Measurements from ENCODE around the gene CFAP97D2. TPM values are rescaled to one million over a fixed set of nuclear protein-coding genes. Genes with fewer than 3 reads are reported as not detected.

The CFAP97D2 gene
- total RNA-seq, 1 experiment from 2014 or later = not detected

DNA sequence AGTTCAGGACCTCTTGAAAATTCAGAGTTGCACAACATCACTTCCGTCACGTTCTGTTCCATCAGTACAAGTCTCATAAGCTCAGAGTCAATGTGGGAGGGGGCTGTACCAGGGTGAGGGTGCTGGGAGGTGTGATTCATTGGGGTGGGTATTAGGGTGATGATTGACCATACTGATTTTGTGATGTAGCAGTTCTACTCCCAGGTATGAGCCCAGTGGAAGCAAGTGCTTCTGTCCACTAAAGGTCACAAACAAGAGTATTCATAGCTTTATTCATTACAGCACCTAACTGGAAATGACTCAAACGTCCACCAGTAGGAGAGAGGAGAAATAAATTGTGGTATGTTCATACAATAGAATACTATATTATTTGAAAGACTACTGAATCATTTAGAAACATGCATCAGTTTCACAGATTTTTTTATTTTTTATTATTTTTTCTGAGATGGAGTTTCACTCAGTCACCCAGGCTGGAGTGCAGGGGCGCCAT, 90.3 kb downstream of the CFAP97D2 start:
- no peaks in the 10 kb centered on the region for H3K9me3 ChIP-seq
- TF ChIP-seq, protein P1, sequence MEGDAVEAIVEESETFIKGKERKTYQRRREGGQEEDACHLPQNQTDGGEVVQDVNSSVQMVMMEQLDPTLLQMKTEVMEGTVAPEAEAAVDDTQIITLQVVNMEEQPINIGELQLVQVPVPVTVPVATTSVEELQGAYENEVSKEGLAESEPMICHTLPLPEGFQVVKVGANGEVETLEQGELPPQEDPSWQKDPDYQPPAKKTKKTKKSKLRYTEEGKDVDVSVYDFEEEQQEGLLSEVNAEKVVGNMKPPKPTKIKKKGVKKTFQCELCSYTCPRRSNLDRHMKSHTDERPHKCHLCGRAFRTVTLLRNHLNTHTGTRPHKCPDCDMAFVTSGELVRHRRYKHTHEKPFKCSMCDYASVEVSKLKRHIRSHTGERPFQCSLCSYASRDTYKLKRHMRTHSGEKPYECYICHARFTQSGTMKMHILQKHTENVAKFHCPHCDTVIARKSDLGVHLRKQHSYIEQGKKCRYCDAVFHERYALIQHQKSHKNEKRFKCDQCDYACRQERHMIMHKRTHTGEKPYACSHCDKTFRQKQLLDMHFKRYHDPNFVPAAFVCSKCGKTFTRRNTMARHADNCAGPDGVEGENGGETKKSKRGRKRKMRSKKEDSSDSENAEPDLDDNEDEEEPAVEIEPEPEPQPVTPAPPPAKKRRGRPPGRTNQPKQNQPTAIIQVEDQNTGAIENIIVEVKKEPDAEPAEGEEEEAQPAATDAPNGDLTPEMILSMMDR (IDR thresholded peaks at IDR 0.05; ENCODE audit: insufficient read depth in 1 of 2, low read depth in 1 of 2, low read length in 1 of 2, severe bottlenecking in 1 of 2, unreplicated experiment in 1 of 2) = no peak
- Mint-ChIP-seq H3K36me3 (ENCODE audit: insufficient read depth, unreplicated experiment) (peaks cover 81% of the 10 kb centered on the region), H3K4me1 (ENCODE audit: low read depth, unreplicated experiment) (no peaks in the 10 kb centered on the region), H3K9me3 (ENCODE audit: unreplicated experiment) (no peaks in the 10 kb centered on the region), H3K4me3 (ENCODE audit: unreplicated experiment) (no peak overlapping the region), H3K27ac (ENCODE audit: unreplicated experiment) (no peak overlapping the region), H3K27me3 (ENCODE audit: insufficient read depth, unreplicated experiment) (no peaks in the 10 kb centered on the region)
- DNase-seq = no peak
- H3K27me3 ChIP-seq (replicated peaks; ENCODE audit: control insufficient read depth, insufficient read depth, low read length) = no peaks in the 10 kb centered on the region
- intact Hi-C loops (cut with micrococcal nuclease; ENCODE audit: unreplicated experiment) = no loop called here
- no peak overlapping the region for H3K4me3 ChIP-seq (ENCODE audit: low read depth, low read length)
- ChIA-PET CTCF (no interaction called here), POLR2A (no interaction called here)
- H3K36me3 ChIP-seq (ENCODE audit: control insufficient read depth, insufficient read depth, low read length) = peaks cover 4% of the 10 kb centered on the region
- no TSS peak for BruUV-seq (replicated peaks)
- no peaks in the 10 kb centered on the region for H3K4me1 ChIP-seq

Small RNA genes lying within 50 kb of the gene (microRNA-seq; reads per million reads assigned to microRNA genes)
- gene MIR548AR = not detected

Other genes with a start within 250 kb of the CFAP97D2 start
- not detected in 2 replicates for gene C13orf46, start 205.2 kb upstream of the CFAP97D2 start, total RNA-seq (2022)
- gene RASA3, start 46.6 kb upstream of the CFAP97D2 start, total RNA-seq (2022) = 0.88 and 0.95 TPM in 2 replicates
- 80.5 and 80.8 TPM in 2 replicates for gene CDC16, start 55.6 kb downstream of the CFAP97D2 start, total RNA-seq (2022)
- 86.2 and 88.3 TPM in 2 replicates for gene UPF3A, start 102.3 kb downstream of the CFAP97D2 start, total RNA-seq (2022)
- 39.6 and 42.1 TPM in 2 replicates for gene CHAMP1, start 135.2 kb downstream of the CFAP97D2 start, total RNA-seq (2022)